Measurements from ENCODE around the gene CRYZL1. TPM values are rescaled to one million over a fixed set of nuclear protein-coding genes. Genes with fewer than 3 reads are reported as not detected.

CRYZL1 gene
- total and polyA plus RNA-seq, 12 donors: 14.0 to 69.5 (median 33.4) TPM

DNA sequence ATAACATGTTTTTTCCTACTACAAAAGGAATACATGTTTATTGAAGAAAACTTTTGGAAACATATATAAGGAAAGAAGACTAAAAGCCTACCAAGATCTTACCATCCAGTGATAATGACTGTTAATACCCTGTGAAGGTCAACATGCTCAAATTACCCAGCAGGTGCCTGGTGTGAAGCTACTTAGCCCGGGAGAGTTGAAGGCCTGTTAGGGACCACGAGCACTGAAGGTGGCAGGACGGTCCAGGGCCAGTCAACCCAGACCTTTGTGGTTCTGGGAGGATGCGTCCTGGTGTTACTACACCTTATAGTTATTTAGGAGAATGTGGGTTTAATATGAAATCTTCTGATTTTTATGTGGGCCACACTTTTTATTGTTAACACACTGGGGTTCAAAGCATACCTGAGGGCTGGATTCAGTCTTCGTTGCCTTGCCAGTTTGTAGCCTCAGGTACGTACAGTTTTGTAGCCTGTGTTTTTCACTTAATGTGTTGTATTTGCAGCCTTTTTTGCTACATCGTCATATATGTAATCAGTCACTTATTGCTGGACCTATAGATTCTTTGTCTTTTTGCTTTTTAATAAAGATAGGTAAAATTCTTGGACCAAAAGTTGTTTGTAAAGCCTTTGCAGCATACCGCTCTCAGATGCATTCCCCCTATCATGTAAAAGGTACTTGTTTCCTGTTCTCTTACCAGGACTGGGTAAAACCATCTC lies 10.6 kb upstream of the CRYZL1 start:
- no peak overlapping the region for H3K27ac ChIP-seq
- no peaks in the 10 kb centered on the region for H3K36me3 ChIP-seq (replicated peaks in 1 of 2)
- DNase-seq: no peak
- intact Hi-C loops (cut with DNase I): loop anchor here in 1 of 2 donors (10.0 kb wide), 1 partner anchor 173 kb away; no protein-coding TSS in a partner anchor
- no peaks in the 10 kb centered on the region for H3K9me3 ChIP-seq (replicated peaks in 1 of 3)
- peaks cover 44 to 64% of the 10 kb centered on the region in 2 donors for H3K4me1 ChIP-seq (replicated peaks in 1 of 2)
- TF ChIP-seq, protein P1, sequence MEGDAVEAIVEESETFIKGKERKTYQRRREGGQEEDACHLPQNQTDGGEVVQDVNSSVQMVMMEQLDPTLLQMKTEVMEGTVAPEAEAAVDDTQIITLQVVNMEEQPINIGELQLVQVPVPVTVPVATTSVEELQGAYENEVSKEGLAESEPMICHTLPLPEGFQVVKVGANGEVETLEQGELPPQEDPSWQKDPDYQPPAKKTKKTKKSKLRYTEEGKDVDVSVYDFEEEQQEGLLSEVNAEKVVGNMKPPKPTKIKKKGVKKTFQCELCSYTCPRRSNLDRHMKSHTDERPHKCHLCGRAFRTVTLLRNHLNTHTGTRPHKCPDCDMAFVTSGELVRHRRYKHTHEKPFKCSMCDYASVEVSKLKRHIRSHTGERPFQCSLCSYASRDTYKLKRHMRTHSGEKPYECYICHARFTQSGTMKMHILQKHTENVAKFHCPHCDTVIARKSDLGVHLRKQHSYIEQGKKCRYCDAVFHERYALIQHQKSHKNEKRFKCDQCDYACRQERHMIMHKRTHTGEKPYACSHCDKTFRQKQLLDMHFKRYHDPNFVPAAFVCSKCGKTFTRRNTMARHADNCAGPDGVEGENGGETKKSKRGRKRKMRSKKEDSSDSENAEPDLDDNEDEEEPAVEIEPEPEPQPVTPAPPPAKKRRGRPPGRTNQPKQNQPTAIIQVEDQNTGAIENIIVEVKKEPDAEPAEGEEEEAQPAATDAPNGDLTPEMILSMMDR (IDR thresholded peaks at IDR 0.05): no peak
- no peak for TF ChIP-seq POLR2A (IDR thresholded peaks at IDR 0.05)
- H3K27me3 ChIP-seq: no peaks in the 10 kb centered on the region
- no peak overlapping the region for H3K4me3 ChIP-seq
- 79 to 87% (median 82%) methylated on average over 8 of the region's 8 CpGs for WGBS, 4 donors

DNA sequence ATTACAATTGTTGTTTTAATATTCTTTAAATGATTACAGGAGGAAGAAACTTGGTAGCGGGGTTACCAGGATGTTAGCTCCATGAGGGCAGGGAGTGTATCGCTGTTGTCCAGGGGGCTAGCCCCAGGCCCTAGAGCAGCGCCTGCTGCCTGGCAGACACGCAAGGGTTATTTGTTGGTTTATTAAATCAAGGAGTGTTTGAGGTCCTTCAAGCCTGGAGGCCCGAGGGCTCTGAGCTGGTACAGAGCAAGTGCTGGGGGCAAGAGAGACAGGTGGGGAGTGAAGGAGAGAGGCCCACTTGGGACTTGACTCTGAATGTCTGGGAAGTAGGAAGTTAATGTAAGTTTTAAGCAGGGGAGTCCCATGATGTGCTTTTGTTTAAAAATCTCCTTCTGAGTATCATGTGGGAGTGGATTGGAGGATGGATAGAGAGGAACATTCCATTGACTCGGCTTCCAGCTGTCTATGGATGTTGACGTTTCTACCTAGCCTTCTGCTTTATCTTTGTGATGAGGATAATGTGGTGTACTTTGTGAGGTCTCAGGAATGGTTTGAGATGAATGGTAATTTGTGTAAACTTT lies 9.5 kb upstream of the CRYZL1 start:
- intact Hi-C loops (cut with DNase I): loop anchor here in 1 of 2 donors (10.0 kb wide), 1 partner anchor 174 kb away; no protein-coding TSS in a partner anchor
- no peak for TF ChIP-seq POLR2A (IDR thresholded peaks at IDR 0.05)
- TF ChIP-seq, protein P1 (IDR thresholded peaks at IDR 0.05): no peak

DNA sequence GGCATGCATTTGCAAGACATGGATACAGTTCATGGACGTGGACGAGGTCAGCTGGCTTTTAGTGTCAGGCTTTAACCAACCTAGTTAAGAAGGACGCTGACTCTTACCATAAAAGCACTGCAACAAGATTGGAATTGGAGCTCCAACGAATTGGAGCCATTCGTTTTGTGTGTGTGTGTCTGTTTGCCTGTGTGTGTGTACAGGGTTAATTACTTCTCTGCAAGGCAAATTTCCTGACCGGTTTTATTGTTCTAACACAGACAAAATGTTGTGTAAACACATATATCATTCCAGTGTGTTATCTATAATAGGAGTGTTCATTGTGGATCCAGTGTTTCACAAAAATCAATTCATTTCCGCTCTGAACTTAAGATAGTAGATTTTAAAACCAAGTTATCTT lies 8.7 kb upstream of the CRYZL1 start:
- no peak for DNase-seq
- WGBS, 4 donors: 26 to 47% (median 38%) methylated on average over 7 of the region's 7 CpGs
- intact Hi-C loops (cut with DNase I): loop anchor here in 1 of 2 donors (10.0 kb wide), 1 partner anchor 175 kb away; no protein-coding TSS in a partner anchor
- H3K27me3 ChIP-seq: no peaks in the 10 kb centered on the region
- H3K4me3 ChIP-seq: no peak overlapping the region
- no peaks in the 10 kb centered on the region for H3K36me3 ChIP-seq (replicated peaks in 1 of 2)
- H3K9me3 ChIP-seq (replicated peaks in 1 of 3): no peaks in the 10 kb centered on the region
- TF ChIP-seq, protein P1 (IDR thresholded peaks at IDR 0.05): no peak
- no peak for TF ChIP-seq POLR2A (IDR thresholded peaks at IDR 0.05)
- peaks cover 33 to 54% of the 10 kb centered on the region in 2 donors for H3K4me1 ChIP-seq (replicated peaks in 1 of 2)
- H3K27ac ChIP-seq: peak overlapping the region in 1 of 5 donors; percentile 15

More for the DNA sequence above, 9.5 kb upstream of the CRYZL1 start:
- H3K27me3 ChIP-seq: no peaks in the 10 kb centered on the region
- no peak for DNase-seq
- peaks cover 33 to 59% of the 10 kb centered on the region in 2 donors for H3K4me1 ChIP-seq (replicated peaks in 1 of 2)
- H3K9me3 ChIP-seq (replicated peaks in 1 of 3): no peaks in the 10 kb centered on the region
- WGBS, 4 donors: 76 to 90% (median 83%) methylated on average over 7 of the region's 7 CpGs
- no peaks in the 10 kb centered on the region for H3K36me3 ChIP-seq (replicated peaks in 1 of 2)
- no peak overlapping the region for H3K4me3 ChIP-seq
- H3K27ac ChIP-seq: peak overlapping the region in 1 of 5 donors; percentile 42

DNA sequence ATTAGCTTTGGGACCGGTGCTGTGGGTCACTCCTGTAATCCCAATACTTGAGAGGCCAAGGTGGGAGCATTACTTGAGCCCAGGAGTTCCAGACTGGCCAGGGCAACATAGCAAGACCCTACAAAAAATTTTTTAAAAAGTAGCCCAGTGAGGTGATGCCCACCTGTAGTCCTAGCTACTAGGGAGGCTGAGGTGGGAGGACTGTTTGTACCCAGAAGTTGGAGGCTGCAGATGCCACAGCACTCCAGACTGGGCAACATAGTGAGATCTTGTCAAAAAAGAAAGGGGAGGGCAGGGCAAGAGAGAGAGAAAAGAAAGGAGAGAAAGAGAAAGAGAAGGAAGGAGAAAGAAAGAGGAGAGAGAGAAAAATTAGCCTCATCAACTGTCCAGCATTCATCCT lies 7.0 kb upstream of the CRYZL1 start:
- TF ChIP-seq POLR2A (IDR thresholded peaks at IDR 0.05): no peak
- TF ChIP-seq, protein P1 (IDR thresholded peaks at IDR 0.05): no peak
- Histone ChIP-seq H3K4me1 (replicated peaks in 1 of 2) (peaks cover 39 to 67% of the 10 kb centered on the region in 2 donors), H3K9me3 (replicated peaks in 1 of 3) (no peaks in the 10 kb centered on the region), H3K4me3 (no peak overlapping the region), H3K27me3 (no peaks in the 10 kb centered on the region), H3K27ac (no peak overlapping the region), H3K36me3 (replicated peaks in 1 of 2) (no peaks in the 10 kb centered on the region)
- DNase-seq: no peak
- 93 to 100% (median 98%) methylated on average over 1 of the region's 1 CpG for WGBS, 4 donors
- intact Hi-C loops (cut with DNase I): loop anchor here (5.0 to 10.0 kb wide), 3 partner anchors 166 to 246 kb away; no protein-coding TSS in a partner anchor
